Measurements from ENCODE around the gene CDK17.

CDK17 gene

DNA sequence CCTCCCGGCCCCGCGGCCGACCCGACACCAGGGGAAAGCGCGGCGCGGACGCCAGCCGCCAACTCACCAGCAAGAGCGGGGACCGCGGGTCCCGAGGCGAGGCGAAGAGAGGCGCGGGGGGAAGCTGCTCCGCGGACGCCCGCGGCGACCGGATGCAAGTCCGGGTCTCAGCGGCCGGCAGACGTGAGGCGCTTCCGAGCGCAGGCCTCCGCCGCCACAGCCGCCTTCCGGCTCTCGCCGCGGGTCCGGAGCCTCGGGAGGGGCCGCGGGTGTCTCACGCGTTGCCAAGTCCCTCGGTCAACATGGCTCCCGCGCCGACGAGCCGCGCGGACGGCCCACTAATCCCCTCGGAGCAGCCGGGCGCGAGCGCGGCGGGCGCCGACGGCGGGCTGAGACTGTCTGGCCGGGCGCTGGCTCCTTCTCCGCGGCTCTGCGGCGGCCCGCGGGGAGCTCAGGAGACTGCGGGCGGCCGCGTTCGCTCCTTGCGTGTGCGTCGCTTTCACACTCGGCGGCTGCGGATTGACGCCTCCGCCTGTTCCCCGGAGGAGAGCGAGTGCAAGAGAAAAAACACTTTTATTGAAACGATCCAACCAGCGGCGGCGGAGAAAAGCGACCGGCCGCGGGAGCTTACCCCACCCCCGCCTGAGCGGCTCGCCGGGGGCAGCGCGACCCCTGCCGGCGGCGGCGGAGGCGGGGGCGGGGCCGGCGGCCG is at the start of gene CDK17:
Gene CDK17 (minus strand): TSS at position 521 of the 712 bp plus-strand sequence. CDS start 65,603 bp downstream, outside the sequence.
- Histone ChIP-seq H3K4me3 (ENCODE audit: insufficient read depth, low read length, poor library complexity, severe bottlenecking) (peak within 1 kb of the TSS; percentile 79), H4K20me1 (ENCODE audit: low read depth, low read length) (peaks cover 27% of the 10 kb centered on the region), H3F3A (ENCODE audit: insufficient read depth) (peaks cover 27% of the 10 kb centered on the region), H3K9ac (ENCODE audit: low read length) (peak within 1 kb of the TSS; percentile 97), H3K79me2 (ENCODE audit: insufficient read depth, low read length) (peaks cover 48% of the 10 kb centered on the region), H3K36me3 (ENCODE audit: low read length) (no peaks in the 10 kb centered on the region), H3K27me3 (ENCODE audit: low read length) (no peaks in the 10 kb centered on the region), H3K9me2 (replicated peaks; ENCODE audit: insufficient read depth, low read length) (no peaks in the 10 kb centered on the region), H3K27ac (ENCODE audit: low read depth, low read length) (peak within 1 kb of the TSS; percentile 97), H2AFZ (ENCODE audit: low read depth, low read length, severe bottlenecking) (peak within 1 kb of the TSS; percentile 87), H3K9me3 (ENCODE audit: insufficient read depth, low read length) (no peaks in the 10 kb centered on the region), H3K4me2 (ENCODE audit: low read depth, low read length, poor library complexity, severe bottlenecking) (peak within 1 kb of the TSS; percentile 98)
- TF ChIP-seq, protein P1, sequence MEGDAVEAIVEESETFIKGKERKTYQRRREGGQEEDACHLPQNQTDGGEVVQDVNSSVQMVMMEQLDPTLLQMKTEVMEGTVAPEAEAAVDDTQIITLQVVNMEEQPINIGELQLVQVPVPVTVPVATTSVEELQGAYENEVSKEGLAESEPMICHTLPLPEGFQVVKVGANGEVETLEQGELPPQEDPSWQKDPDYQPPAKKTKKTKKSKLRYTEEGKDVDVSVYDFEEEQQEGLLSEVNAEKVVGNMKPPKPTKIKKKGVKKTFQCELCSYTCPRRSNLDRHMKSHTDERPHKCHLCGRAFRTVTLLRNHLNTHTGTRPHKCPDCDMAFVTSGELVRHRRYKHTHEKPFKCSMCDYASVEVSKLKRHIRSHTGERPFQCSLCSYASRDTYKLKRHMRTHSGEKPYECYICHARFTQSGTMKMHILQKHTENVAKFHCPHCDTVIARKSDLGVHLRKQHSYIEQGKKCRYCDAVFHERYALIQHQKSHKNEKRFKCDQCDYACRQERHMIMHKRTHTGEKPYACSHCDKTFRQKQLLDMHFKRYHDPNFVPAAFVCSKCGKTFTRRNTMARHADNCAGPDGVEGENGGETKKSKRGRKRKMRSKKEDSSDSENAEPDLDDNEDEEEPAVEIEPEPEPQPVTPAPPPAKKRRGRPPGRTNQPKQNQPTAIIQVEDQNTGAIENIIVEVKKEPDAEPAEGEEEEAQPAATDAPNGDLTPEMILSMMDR (IDR thresholded peaks at IDR 0.05; ENCODE audit: insufficient read depth, low read length, poor library complexity, severe bottlenecking): no peak
- no peak for TF ChIP-seq EZH2phosphoT487 (conservative IDR thresholded peaks at IDR 0.05; ENCODE audit: low read length)

DNA sequence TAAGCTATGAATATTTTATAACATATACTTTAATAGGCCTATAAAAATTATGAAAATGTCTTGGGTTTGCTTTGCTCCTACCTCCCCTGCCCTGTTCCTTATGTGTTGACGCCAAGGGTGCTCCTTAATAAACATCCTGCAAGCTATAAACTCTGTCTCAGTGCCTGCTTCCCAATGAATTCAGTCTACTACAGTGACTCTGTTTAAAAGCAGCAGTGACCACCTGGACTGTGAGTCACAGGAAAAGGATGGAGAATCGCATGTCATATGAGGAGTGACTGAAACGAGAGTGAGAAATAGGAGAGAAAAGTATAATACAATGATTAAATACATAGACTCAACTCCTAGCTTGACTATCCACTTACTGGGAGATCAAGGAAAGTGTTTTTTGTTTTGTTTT is 48.1 kb upstream of the CDK17 start:
- Histone ChIP-seq H2AFZ (ENCODE audit: low read depth, low read length, severe bottlenecking) (no peak overlapping the region), H4K20me1 (ENCODE audit: low read depth, low read length) (no peaks in the 10 kb centered on the region), H3K27ac (ENCODE audit: low read depth, low read length) (no peak overlapping the region), H3K4me2 (ENCODE audit: low read depth, low read length, poor library complexity, severe bottlenecking) (no peak overlapping the region), H3K79me2 (ENCODE audit: insufficient read depth, low read length) (no peaks in the 10 kb centered on the region), H3K9me2 (replicated peaks; ENCODE audit: insufficient read depth, low read length) (no peaks in the 10 kb centered on the region), H3K4me3 (ENCODE audit: insufficient read depth, low read length, poor library complexity, severe bottlenecking) (no peak overlapping the region), H3K9ac (ENCODE audit: low read length) (no peak overlapping the region), H3K9me3 (ENCODE audit: insufficient read depth, low read length) (no peaks in the 10 kb centered on the region), H3K27me3 (ENCODE audit: low read length) (no peaks in the 10 kb centered on the region), H3F3A (ENCODE audit: insufficient read depth) (no peaks in the 10 kb centered on the region), H3K36me3 (ENCODE audit: low read length) (no peaks in the 10 kb centered on the region)
- TF ChIP-seq, protein P1 (IDR thresholded peaks at IDR 0.05; ENCODE audit: insufficient read depth, low read length, poor library complexity, severe bottlenecking): no peak
- TF ChIP-seq EZH2phosphoT487 (conservative IDR thresholded peaks at IDR 0.05; ENCODE audit: low read length): no peak

DNA sequence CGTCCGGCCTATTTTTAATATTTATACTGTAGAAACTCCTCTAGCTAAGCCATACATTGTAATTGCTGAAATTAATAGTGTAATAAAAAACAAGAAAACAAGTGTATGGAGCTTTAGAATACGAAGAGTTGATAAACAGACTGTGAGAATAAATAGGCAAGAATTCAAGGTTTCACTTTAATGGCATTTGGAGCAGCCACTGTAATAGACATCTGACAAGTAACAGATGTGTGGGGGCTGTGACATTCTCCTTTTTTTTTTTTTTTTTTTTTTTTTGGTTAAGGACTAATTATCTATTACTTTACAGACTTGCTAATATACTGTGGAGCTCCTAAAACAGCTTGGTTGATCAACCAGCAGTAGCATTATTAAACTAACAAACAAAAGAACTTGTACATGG is 47.0 kb upstream of the CDK17 start:
- Histone ChIP-seq H3K4me2 (ENCODE audit: low read depth, low read length, poor library complexity, severe bottlenecking) (no peak overlapping the region), H3K9ac (ENCODE audit: low read length) (no peak overlapping the region), H3K9me3 (ENCODE audit: insufficient read depth, low read length) (no peaks in the 10 kb centered on the region)

More for the DNA sequence above, 47.0 kb upstream of the CDK17 start:
- H3K27ac ChIP-seq (ENCODE audit: low read depth, low read length): no peak overlapping the region
- no peak overlapping the region for H3K4me3 ChIP-seq (ENCODE audit: insufficient read depth, low read length, poor library complexity, severe bottlenecking)
- H2AFZ ChIP-seq (ENCODE audit: low read depth, low read length, severe bottlenecking): no peak overlapping the region
- no peaks in the 10 kb centered on the region for H4K20me1 ChIP-seq (ENCODE audit: low read depth, low read length)
- H3K36me3 ChIP-seq (ENCODE audit: low read length): no peaks in the 10 kb centered on the region
- H3K79me2 ChIP-seq (ENCODE audit: insufficient read depth, low read length): no peaks in the 10 kb centered on the region
- no peaks in the 10 kb centered on the region for H3F3A ChIP-seq (ENCODE audit: insufficient read depth)
- TF ChIP-seq EZH2phosphoT487 (conservative IDR thresholded peaks at IDR 0.05; ENCODE audit: low read length): no peak
- TF ChIP-seq, protein P1 (IDR thresholded peaks at IDR 0.05; ENCODE audit: insufficient read depth, low read length, poor library complexity, severe bottlenecking): no peak
- no peaks in the 10 kb centered on the region for H3K9me2 ChIP-seq (replicated peaks; ENCODE audit: insufficient read depth, low read length)
- no peaks in the 10 kb centered on the region for H3K27me3 ChIP-seq (ENCODE audit: low read length)
